Naive thymus-derived CD4-positive, alpha-beta T cell (primary cell): ENCODE data around the gene TNPO3. TPM values are rescaled to one million over a fixed set of nuclear protein-coding genes. Genes with fewer than 3 reads are reported as not detected.

ENCODE experiments used
- ATAC-seq: fragments of 150-1000 bp; cut with Tn5 transposase; 2 replicates; pipeline ENCODE4 v1.10.0; 2021; ENCODE audit warnings: mild to moderate bottlenecking, moderate library complexity
- CTCF ChIA-PET: fragments of 350-600 bp; sonication (Branson Sonifier 250); formaldehyde crosslinking; loops from one replicate; lab custom pipeline; 2021; ENCODE audit warnings: antibody characterized with exemption; lab: Charles Lee
- POLR2A ChIA-PET: fragments of 350-600 bp; sonication (Branson Sonifier 250); formaldehyde crosslinking; loops from one replicate; lab custom pipeline; 2021; ENCODE audit warnings: antibody characterized with exemption, inconsistent platforms; lab: Charles Lee
- DNase-seq, 9 donors: peaks; one replicate each; pipeline versions ENCODE4 v3.0.0 to v3.0.0-alpha.2; 2020 to 2022; ENCODE audit warnings: mixed read lengths in 1 of 9
- H3K27ac ChIP-seq: one replicate; pipeline ENCODE4 v1.7.0; 2013; ENCODE audit warnings: mild to moderate bottlenecking, low read depth, low read length, moderate library complexity
- H3K27me3 ChIP-seq, 2 donors: one replicate each; pipeline ENCODE4 v1.7.0; 2013; ENCODE audit warnings: low read length in 2 of 2, mild to moderate bottlenecking in 2 of 2, moderate library complexity in 2 of 2; ENCODE audit not compliant: control insufficient read depth in 2 of 2, insufficient read depth in 2 of 2
- H3K36me3 ChIP-seq, 3 experiments: 1 replicate in 2 of 3; 2 replicates in 1 of 3; pipeline ENCODE4 v1.7.0; 2013; ENCODE audit warnings: low read length in 3 of 3, mild to moderate bottlenecking in 3 of 3, moderate library complexity in 1 of 3; ENCODE audit not compliant: insufficient read depth in 3 of 3, control insufficient read depth in 2 of 3
- H3K4me1 ChIP-seq, 2 donors: one replicate each; pipeline ENCODE4 v1.7.0; 2013; ENCODE audit warnings: low read length in 2 of 2, mild to moderate bottlenecking in 2 of 2, moderate library complexity in 1 of 2; ENCODE audit not compliant: control insufficient read depth in 2 of 2, insufficient read depth in 2 of 2
- H3K4me3 ChIP-seq: 2 replicates; pipeline ENCODE4 v1.7.0; 2013; ENCODE audit warnings: mild to moderate bottlenecking, low read length
- H3K9me3 ChIP-seq, 3 experiments: 1 replicate in 2 of 3; 2 replicates in 1 of 3; pipeline ENCODE4 v1.7.0; 2013; ENCODE audit warnings: low read length in 3 of 3; ENCODE audit not compliant: control insufficient read depth in 2 of 3
- H3K27ac Mint-ChIP-seq, 9 donors: one replicate each; pipeline ENCODE4 v1.8.0; 2020 to 2022; ENCODE audit warnings: mixed read lengths in 9 of 9, mild to moderate bottlenecking in 8 of 9, moderate library complexity in 5 of 9, inconsistent platforms in 2 of 9
- H3K27me3 Mint-ChIP-seq, 5 donors: one replicate each; pipeline ENCODE4 v1.8.0; 2021 to 2022; ENCODE audit warnings: mixed read lengths in 5 of 5, mild to moderate bottlenecking in 1 of 5
- H3K36me3 Mint-ChIP-seq, 5 donors: one replicate each; pipeline ENCODE4 v1.8.0; 2020 to 2022; ENCODE audit warnings: mixed read lengths in 5 of 5, mild to moderate bottlenecking in 3 of 5, inconsistent platforms in 1 of 5
- H3K4me1 Mint-ChIP-seq, 7 donors: one replicate each; pipeline ENCODE4 v1.8.0; 2020 to 2022; ENCODE audit warnings: mixed read lengths in 7 of 7, mild to moderate bottlenecking in 3 of 7, inconsistent platforms in 1 of 7
- H3K4me3 Mint-ChIP-seq, 10 donors: one replicate each; pipeline ENCODE4 v1.8.0; 2020 to 2022; ENCODE audit warnings: mild to moderate bottlenecking in 10 of 10, mixed read lengths in 10 of 10, moderate library complexity in 6 of 10, inconsistent platforms in 2 of 10
- H3K9me3 Mint-ChIP-seq, 11 donors: one replicate each; pipeline ENCODE4 v1.8.0; 2020 to 2022; ENCODE audit warnings: mixed read lengths in 11 of 11, mild to moderate bottlenecking in 4 of 11, inconsistent platforms in 1 of 11, moderate library complexity in 1 of 11
- intact Hi-C, 2 donors: fragments of 100-400 bp; cut with micrococcal nuclease; formaldehyde crosslinking; loops; one replicate each; pipeline ENCODE4 v1.15.1; 2023
- polyA plus RNA-seq, 2 donors: library from polyadenylated mRNA; unstranded; fragments of 300-500 nt; fragmentation: Illumina TruSeq; gene quantifications; one replicate each; pipeline ENCODE4 v1.2.3, GENCODE V29; 2021
- total RNA-seq, 6 experiments: library from RNA in 5 of 6; stranded (reverse) in 5 of 6; gene quantifications; 1 replicate in 5 of 6; 2 replicates in 1 of 6; pipeline ENCODE4 v1.2.3 and lab custom pipeline; 2021 to 2026

The TNPO3 gene
- total and polyA plus RNA-seq, 7 experiments from 2014 or later: 28.6 to 40.6 (median 37.7) TPM

DNA sequence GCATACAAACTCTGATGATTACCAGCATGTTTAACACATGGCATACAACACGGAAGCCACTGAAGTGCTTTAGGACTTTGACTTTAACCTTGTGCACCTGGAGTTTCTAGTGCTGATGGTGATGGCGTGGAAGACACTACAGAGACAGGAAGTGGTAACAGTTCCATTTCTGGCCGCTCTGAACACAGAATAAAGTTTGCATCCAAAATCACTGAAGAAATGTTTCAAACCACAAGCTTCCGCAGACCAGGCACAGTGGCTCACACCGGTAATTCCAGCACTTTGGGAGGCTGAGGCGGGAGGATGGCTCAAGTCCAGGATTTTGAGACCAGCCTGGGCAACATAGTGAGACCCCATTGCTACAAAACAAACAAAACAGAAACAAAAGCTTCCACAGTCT is 40.3 kb upstream of the TNPO3 start:
- no peaks in the 10 kb centered on the region for H3K36me3 Mint-ChIP-seq
- CTCF ChIA-PET: interaction anchor here (0.6 to 1.1 kb wide), 4 partner anchors 42 to 1190 kb away, joined by 3 to 4 read pairs (median 3); no protein-coding TSS in a partner anchor
- Histone ChIP-seq H3K4me3 (no peak overlapping the region), H3K36me3 (no peaks in the 10 kb centered on the region), H3K27ac (no peak overlapping the region), H3K4me1 (peaks cover 0 to 16% of the 10 kb centered on the region in 2 donors), H3K27me3 (no peaks in the 10 kb centered on the region), H3K9me3 (no peaks in the 10 kb centered on the region)
- H3K27me3 Mint-ChIP-seq: no peaks in the 10 kb centered on the region
- H3K4me3 Mint-ChIP-seq: peak overlapping the region in 9 of 10 donors; percentile 4 to 71 (median 54)
- DNase-seq: peak in 7 of 9 donors; percentile 29 to 77 (median 73)
- peaks cover 12 to 34% (median 28%) of the 10 kb centered on the region in 7 donors for H3K4me1 Mint-ChIP-seq
- peak overlapping the region; percentile 47 to 93 (median 84) for H3K27ac Mint-ChIP-seq
- intact Hi-C loops: loop anchor here in 1 of 2 donors (10.0 kb wide), 1 partner anchor 80 kb away; no protein-coding TSS in a partner anchor
- POLR2A ChIA-PET: interaction anchor here (0.6 kb wide), 3 partner anchors 1002 to 1992 kb away, joined by 4 read pairs; no protein-coding TSS in a partner anchor
- H3K9me3 Mint-ChIP-seq: no peaks in the 10 kb centered on the region
- peak; percentile 81 for ATAC-seq

DNA sequence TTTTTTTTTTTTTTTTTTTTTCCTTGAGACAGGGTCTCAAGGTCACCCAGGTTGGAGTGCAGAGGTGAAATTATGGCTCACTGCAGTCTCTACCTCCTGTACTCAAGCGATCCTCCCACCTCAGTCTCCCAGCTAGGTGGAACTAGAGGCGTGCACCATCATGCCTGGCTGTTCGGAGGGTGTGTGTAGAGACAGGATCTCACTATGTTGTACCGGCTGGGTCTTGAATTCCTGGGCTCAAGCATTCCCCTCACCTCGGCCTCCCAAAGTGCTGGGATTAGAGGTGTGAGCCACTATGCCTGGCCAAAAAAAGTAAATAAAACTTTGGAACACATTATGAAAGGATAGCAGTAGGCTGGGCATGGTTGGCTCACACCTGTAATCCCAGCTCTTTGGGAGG is 39.6 kb upstream of the TNPO3 start:
- no peaks in the 10 kb centered on the region for H3K9me3 ChIP-seq
- Mint-ChIP-seq H3K36me3 (no peaks in the 10 kb centered on the region), H3K4me1 (peaks cover 12 to 34% (median 30%) of the 10 kb centered on the region in 7 donors), H3K27me3 (no peaks in the 10 kb centered on the region), H3K9me3 (no peaks in the 10 kb centered on the region), H3K4me3 (no peak overlapping the region), H3K27ac (peak overlapping the region in 1 of 9 donors; percentile 84)
- intact Hi-C loops: loop anchor here (5.0 to 10.0 kb wide), 3 partner anchors 80 to 127 kb away; no protein-coding TSS in a partner anchor
- ATAC-seq: no peak
- H3K27me3 ChIP-seq: no peaks in the 10 kb centered on the region
- peaks cover 0 to 16% of the 10 kb centered on the region in 2 donors for H3K4me1 ChIP-seq
- CTCF ChIA-PET: interaction anchor here (0.6 to 1.1 kb wide), 4 partner anchors 34 to 1191 kb away, joined by 3 to 4 read pairs (median 4); no protein-coding TSS in a partner anchor
- H3K36me3 ChIP-seq: no peaks in the 10 kb centered on the region
- POLR2A ChIA-PET: interaction anchor here (0.6 to 0.7 kb wide), 2 partner anchors 8 to 340 kb away, joined by 3 read pairs; no protein-coding TSS in a partner anchor
- H3K27ac ChIP-seq: no peak overlapping the region
- no peak for DNase-seq
- no peak overlapping the region for H3K4me3 ChIP-seq

DNA sequence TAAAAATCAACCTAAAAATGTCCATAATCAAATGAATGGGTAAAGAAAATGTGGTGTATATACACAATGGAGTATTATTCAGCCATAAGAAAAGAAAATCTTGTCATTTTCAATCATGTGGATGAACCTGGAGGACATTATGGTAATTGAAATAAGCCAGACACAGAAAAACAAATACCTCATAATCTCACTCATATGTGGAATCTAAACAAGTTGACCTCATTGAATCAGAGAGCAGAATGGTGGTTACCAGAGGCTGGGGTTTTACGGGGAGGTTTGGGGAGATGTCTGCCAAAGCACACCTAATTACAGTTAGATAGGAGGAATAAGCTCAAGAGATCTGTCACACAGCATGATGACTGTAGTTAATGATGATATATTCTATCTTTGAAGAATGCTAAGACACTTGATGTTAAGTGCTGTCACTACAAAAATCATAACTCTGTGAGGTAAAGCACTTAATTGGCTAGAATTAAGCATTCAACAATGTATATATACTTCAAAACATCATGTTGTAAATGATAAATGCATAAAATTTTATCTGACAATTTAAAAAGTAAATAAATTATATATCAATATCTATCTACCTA is 39.1 kb upstream of the TNPO3 start:
- ATAC-seq (no peak), DNase-seq (no peak)
- Histone ChIP-seq H3K27ac (no peak overlapping the region), H3K4me3 (no peak overlapping the region), H3K4me1 (peaks cover 0 to 16% of the 10 kb centered on the region in 2 donors), H3K9me3 (no peaks in the 10 kb centered on the region), H3K36me3 (no peaks in the 10 kb centered on the region), H3K27me3 (no peaks in the 10 kb centered on the region)
- no peak overlapping the region for H3K4me3 Mint-ChIP-seq
- no peaks in the 10 kb centered on the region for H3K36me3 Mint-ChIP-seq
- ChIA-PET POLR2A (interaction anchor here (0.7 kb wide), 1 partner anchor 8 kb away, joined by 3 read pairs; no protein-coding TSS in a partner anchor), CTCF (interaction anchor here (0.6 to 1.1 kb wide), 2 partner anchors 34 to 43 kb away, joined by 3 to 4 read pairs; no protein-coding TSS in a partner anchor)
- no peaks in the 10 kb centered on the region for H3K9me3 Mint-ChIP-seq
- intact Hi-C loops: loop anchor here (5.0 to 10.0 kb wide), 3 partner anchors 79 to 127 kb away; no protein-coding TSS in a partner anchor
- peaks cover 14 to 35% (median 30%) of the 10 kb centered on the region in 7 donors for H3K4me1 Mint-ChIP-seq
- no peaks in the 10 kb centered on the region for H3K27me3 Mint-ChIP-seq
- H3K27ac Mint-ChIP-seq: peak overlapping the region in 3 of 9 donors; percentile 3 to 66 (median 26)

DNA sequence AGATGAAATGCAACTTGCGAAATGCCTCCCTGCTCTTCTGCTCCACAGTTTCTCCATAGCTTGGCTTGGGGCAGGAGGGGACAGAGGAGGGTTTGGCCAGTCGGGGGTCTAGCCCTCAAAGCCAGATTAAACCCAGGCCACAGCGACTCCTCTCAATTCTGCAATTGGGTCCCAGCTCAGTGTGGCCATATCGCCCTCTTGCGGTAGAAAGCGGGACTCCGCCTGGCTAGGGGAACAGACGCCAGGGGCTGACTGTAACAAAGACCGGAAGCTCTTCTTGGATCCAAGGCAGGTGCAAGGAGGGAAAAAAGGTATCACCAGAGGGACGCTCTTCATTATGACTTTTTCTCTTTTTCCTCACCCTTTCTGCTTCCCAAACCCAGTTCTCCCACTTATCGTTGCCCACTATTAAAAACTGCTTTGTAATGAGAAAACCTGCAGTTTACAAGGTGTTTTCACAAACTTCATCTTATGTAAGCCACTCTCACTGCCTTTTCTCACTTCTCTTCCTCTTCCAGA is 36.6 kb upstream of the TNPO3 start:
- ChIA-PET POLR2A (interaction anchor here (0.6 kb wide), 2 partner anchors 151 to 969 kb away, joined by 4 to 7 read pairs; no protein-coding TSS in a partner anchor), CTCF (interaction anchor here (0.6 to 2.2 kb wide), 20 partner anchors 8 to 996 kb away, joined by 3 to 8 read pairs (median 4); partner anchors contain the start of genes TNPO3 and TSPAN33)
- Mint-ChIP-seq H3K9me3 (no peaks in the 10 kb centered on the region), H3K4me3 (peak overlapping the region in 1 of 10 donors; percentile 49), H3K27me3 (no peaks in the 10 kb centered on the region), H3K36me3 (no peaks in the 10 kb centered on the region), H3K27ac (peak overlapping the region in 5 of 9 donors; percentile 34 to 86 (median 46)), H3K4me1 (peaks cover 14 to 35% (median 26%) of the 10 kb centered on the region in 7 donors)
- Histone ChIP-seq H3K36me3 (no peaks in the 10 kb centered on the region), H3K4me1 (peaks cover 0 to 16% of the 10 kb centered on the region in 2 donors), H3K9me3 (no peaks in the 10 kb centered on the region), H3K4me3 (no peak overlapping the region), H3K27me3 (no peaks in the 10 kb centered on the region), H3K27ac (no peak overlapping the region)
- DNase-seq: peak; percentile 69 to 91 (median 79)
- intact Hi-C loops: loop anchor here (1.0 to 10.0 kb wide), 11 partner anchors 37 to 250 kb away; partner anchors contain the start of genes TNPO3 (in 1 of the 2) and TSPAN33 (in 1 of the 2)
- ATAC-seq: peak; percentile 94

DNA sequence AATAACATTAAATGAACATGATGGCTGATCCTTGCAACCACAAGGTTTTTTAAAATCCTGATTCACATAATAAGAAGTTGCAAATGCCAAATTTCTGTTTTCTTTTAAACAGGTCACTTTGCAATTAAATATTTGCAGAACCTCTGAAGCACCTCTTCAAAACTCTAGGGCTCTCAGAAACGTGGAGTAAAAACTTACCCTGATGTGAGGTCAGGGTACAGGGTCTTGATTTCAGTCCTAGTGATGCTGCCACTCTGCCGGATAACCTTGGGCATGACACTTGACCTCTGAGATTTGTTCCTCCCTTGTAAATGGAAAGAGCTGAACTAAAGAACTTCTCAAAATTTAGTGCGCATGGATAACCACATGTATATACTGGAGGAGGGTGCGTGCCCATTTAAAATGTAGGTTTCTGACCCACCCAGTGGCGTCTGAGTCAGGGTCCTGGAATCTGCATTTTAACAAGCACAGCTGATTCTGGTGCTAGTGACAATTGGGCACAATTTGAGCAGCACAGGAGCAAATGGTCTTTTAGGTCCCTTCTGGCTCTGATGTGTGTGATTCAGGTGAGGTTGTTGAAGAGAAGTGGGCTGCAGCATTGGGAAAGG is 35.5 kb upstream of the TNPO3 start:
- CTCF ChIA-PET: interaction anchor here (1.5 to 2.2 kb wide), 3 partner anchors 9 to 54 kb away, joined by 3 to 6 read pairs (median 4); partner anchors contain the start of gene TSPAN33
- Mint-ChIP-seq H3K27ac (no peak overlapping the region), H3K4me1 (peaks cover 10 to 30% (median 17%) of the 10 kb centered on the region in 7 donors), H3K9me3 (no peaks in the 10 kb centered on the region), H3K36me3 (no peaks in the 10 kb centered on the region), H3K4me3 (no peak overlapping the region), H3K27me3 (no peaks in the 10 kb centered on the region)
- Histone ChIP-seq H3K9me3 (no peaks in the 10 kb centered on the region), H3K27me3 (no peaks in the 10 kb centered on the region), H3K36me3 (no peaks in the 10 kb centered on the region), H3K4me3 (no peak overlapping the region), H3K27ac (no peak overlapping the region), H3K4me1 (peaks cover 0 to 10% of the 10 kb centered on the region in 2 donors)
- POLR2A ChIA-PET: interaction anchor here (1.3 kb wide), 1 partner anchor 9 kb away, joined by 4 read pairs; no protein-coding TSS in a partner anchor
- DNase-seq (no peak), ATAC-seq (no peak)
- intact Hi-C loops: loop anchor here (2.0 to 10.0 kb wide), 6 partner anchors 36 to 123 kb away; partner anchors contain the start of genes TNPO3 (in 1 of the 2) and TSPAN33 (in 1 of the 2)
